Stimulated activated CD4-positive, alpha-beta T cell treated with anti-CD3 and anti-CD28 coated beads, Interleukin-12 subunit alpha, Interleukin-12 subunit beta, amount 100 ng/mL, for 48 hours (primary cell): ENCODE measurements around the gene ZSCAN25.
"Not testable (repeated sequence)": the region's sequence is repeated elsewhere in the genome, so short reads cannot be mapped to it uniquely, and the experiment has no call there.

ENCODE experiments used
- DNase-seq, 3 donors: peaks; one replicate each; pipeline ENCODE4 v3.0.0-alpha.2; 2020; ENCODE audit warnings: low read depth in 2 of 3, low spot score in 1 of 3

Gene ZSCAN25

DNA sequence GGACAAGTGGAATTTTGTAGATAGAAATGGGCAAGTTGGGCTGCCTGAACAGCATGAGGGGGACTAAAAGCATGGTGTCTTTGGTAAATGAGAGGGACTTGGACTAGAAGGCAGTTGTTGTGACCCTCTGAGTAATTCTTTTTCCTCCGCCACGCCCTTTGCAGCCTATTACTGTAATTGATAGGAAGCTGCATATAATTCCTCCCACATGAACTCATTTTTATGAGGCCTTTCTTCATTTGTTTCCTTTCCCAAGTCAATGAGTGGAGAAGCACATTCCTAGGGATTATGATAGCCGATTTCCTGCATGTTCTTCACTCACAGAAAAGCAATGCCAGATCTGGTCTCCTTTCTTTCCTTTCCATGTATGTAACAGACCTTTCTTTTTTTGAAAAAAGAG, 27.7 kb downstream of the ZSCAN25 start:
- DNase-seq = no peak

DNA sequence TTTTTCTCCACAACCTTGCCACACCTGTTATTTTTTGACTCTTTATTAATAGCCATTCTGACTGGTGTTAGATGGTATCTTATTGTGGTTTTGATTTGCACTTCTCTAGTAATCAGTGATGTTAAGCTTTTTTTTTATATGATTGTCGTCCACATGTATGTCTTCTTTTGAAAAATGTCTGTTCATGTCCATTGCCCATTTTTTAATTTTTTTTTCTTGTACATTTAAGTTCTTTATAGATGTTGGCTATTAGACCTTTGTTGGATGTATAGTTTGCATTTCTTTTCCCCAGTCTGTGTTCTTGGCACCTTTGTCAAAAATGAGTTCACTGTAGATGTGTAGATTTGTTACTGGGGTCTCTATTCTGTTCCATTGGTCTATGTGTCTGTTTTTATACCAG, 28.8 kb downstream of the ZSCAN25 start:
- DNase-seq = no peak

DNA sequence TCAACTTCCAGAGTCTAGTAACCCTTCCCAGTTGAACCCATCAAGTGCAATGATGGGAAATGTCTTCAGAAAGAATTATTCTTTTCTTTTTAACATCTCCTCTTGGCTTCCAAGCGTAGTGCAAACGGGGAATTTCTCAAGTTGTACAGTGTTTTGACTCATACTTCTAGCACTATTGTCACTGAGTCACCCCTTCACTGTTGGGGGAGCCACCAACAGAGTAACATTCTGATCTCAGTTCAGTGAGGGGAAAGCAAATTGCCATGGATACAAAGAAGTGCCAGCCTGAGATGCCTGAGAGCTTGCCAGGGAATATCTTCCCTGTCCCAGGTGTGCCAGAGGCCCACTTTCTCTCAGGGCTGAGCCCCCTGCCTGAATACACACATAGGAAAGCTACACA, 32.1 kb downstream of the ZSCAN25 start:
- DNase-seq = no peak

DNA sequence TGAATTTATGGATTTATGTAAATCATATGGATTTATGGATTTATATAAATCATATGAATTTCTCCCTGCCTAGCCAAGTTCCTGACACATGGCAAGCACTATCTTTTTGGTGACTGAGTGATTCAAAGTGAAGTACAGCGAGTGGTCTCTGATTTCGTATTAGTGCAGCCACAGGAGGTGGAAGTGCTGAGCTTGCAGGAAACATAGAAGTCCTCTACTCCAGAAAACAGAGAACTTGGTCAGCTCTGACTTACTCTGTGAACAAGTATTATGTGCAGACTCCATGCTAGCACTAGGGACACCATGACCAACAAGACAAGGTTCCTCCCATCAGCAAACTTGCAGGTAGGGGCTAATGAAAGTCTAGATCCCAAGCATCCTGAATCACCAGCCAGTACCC, 34.5 kb downstream of the ZSCAN25 start:
- no peak for DNase-seq

DNA sequence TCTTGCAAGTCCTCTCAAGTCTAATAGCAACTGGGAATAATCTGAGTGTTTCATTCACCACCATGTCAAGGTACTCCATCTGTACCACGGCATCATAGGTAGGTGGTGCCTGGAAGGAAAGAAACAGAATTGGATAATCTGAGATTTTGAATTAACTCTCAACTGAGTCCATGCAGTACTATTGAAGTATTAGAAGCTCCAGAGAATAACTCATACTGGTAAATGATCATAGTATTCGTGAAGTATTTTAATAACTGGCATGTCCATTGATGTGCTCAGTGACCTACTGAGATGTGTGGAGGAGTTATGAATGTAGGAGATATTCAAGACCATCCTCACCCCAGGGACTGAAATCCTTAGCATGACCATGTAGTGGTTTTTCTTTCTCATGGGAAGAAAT, 35.9 kb downstream of the ZSCAN25 start:
- no peak for DNase-seq

GRCh38 chr7:99653269-99653668, 36.5 kb downstream of the ZSCAN25 start:
- DNase-seq = not testable (repeated sequence)

GRCh38 chr7:99653754-99654153, 37.0 kb downstream of the ZSCAN25 start:
- no peak for DNase-seq

DNA sequence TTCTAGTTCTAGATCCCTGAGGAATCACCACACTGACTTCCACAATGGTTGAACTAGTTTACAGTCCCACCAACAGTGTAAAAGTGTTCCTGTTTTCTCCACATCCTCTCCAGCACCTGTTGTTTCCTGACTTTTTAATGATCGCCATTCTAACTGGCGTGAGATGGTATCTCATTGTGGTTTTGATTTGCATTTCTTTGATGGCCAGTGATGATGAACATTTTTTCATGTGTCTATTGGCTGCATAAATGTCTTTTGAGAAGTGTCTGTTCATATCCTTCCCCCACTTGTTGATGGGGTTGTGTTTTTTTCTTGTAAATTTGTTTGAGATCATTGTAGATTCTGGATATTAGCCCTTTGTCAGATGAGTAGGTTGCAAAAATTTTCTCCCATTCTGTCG, 37.9 kb downstream of the ZSCAN25 start:
- DNase-seq = not testable (repeated sequence)

DNA sequence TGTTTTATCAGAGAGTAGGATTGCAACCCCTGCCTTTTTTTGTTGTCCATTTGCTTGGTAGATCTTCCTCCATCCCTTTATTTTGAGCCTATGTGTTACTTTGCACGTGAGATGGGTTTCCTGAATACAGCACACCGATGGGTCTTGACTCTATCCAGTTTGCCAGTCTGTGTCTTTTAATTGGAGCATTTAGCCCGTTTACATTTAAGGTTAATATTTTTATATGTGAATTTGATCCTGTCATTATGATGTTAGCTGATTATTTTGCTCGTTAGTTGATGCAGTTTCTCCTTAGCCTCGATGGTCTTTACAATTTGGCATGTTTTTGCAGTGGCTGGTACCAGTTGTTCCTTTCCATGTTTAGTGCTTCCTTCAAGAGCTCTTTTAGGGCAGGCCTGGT, 41.1 kb downstream of the ZSCAN25 start:
- not testable (repeated sequence) for DNase-seq

DNA sequence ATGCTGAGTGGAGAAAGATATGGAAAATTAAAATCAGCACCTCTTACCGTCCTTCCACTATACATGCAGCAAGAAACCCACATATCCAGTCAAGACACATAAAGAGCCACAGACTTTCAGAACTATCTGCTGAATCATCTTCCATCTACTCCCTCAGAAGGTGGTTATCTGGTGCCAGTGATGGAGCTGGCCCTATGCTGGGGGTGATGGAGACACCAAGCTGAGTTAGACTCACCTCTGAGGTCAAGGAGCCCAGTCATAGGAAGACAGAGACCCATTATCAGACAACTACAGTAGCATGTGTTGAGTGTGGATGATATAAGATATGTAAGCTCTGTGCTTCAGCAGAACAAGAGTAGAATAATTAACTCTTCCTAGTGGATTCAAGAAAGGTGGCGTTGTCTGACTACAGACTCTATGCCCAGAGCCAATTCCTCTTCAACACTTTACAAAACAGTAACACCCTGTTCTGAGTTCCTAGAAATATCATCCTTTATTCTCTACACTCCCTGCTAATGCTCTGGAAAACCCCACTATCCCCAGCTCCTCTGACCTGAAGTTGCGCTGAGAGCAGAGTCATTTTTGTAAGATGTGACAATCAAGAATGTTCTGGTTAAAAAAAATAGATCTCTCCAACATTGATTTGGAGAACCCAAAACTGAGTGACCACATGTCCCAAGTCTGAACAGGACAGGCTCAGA, 48.7 kb downstream of the ZSCAN25 start:
- no peak for DNase-seq

DNA sequence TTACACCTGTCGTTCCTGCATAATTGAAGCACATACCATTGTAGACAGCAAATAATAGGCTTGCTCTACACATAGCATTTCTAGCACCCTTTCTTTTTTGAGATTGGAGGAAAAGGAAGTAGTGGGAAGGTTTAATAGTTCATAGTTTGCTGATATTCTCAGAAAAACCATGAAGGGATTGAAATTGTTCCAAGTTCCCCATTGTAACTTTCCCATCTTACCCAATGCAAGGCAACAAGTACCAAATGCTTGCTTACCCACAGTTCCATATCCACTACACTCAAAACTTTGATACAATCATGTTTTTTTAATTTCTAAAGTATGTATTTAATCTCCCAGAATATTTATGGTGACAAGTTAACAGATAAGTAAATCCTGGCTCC, 49.3 kb downstream of the ZSCAN25 start:
- DNase-seq = no peak

DNA sequence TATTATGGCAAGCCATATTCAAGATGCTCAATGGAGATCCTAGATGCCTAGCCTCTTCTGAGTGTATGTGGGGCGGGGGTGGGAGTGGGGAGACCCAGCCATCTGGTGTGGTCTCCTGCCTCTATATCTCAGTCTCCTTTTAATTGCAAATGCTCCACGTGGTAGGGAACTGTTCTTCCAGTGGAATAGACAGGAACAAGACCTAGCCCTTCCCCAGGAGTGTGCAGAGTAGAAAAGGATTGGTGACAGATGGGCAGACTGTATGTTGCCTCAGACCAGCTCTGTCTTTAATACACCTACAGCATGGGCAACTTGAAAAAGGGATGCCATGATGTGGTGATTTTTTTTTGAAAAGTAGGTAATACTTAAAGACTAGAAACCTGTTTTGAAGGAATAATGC, 50.4 kb downstream of the ZSCAN25 start:
- DNase-seq = no peak

- DNase-seq = no peak
These were observed 51.8 kb downstream of the ZSCAN25 start for GRCh38 chr7:99668541-99668940.

DNA sequence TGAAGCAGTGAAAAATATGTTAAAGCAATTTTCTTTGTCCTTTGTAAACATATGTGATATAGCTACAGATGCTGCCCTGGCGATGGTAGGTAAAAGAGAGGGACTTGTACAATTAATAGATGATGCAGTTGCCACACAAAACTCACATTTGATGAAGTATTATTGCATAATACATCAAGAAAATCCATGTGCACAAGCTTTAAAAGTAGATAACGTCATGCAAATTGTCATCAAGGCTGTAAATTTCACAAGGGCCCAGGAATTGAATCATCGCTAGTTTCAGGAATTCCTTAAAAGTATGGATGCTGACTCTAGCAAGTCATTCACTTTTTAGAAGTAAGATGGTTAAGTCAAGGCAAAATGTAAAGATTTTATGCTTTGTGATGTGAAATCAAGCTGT, 53.0 kb downstream of the ZSCAN25 start:
- DNase-seq = no peak

DNA sequence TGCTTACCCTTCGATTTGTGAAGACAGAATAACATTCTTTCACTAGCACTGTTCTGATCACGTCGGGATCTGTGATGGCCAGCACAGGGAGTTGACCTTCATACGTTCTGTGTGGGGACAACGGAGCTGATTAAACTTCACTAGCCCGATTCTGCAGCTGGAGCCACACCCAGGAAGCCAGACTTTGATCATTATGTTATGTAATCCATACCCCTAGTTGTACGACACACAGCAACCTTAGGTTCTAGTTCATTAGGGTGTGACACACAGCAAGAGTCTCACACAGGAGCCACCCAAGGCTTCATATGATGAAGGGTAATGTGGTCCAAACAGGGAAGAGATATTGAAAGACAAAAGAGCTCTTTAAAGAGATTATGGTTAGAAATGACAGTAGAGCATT, 55.8 kb downstream of the ZSCAN25 start:
- DNase-seq = no peak

GRCh38 chr7:99674995-99675742, 58.4 kb downstream of the ZSCAN25 start:
- peak in 1 of 3 donors; percentile 5 for DNase-seq

DNA sequence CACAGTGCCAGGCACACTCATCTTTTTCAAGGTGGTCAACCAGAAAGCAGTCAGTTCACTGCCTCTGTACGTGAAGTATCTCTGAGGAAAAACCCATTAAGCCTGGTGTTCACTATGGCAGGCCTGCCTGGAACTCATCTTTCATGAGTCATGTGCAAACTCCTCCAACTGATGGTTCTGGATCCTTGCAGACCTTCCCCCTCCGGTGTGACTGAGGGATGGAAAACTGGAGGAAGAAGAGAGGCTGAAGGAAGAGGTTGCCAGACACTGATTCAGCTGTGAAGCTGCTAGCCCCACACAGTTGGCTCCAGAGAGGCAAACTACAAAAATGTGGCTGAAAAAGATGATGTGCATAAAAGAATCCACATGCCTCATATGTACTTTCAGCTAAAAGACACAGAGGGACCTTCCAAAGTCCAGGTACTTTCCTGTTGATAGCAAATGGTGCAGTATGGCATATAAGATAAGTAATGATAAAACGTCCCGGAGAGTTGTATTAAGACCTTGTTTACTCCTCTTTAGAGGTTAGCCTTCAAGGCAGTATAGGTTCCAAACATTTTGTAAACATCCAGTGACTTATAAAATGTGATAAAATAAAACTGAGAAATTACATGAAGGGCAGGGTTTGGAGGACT, 60.4 kb downstream of the ZSCAN25 start:
- no peak for DNase-seq

DNA sequence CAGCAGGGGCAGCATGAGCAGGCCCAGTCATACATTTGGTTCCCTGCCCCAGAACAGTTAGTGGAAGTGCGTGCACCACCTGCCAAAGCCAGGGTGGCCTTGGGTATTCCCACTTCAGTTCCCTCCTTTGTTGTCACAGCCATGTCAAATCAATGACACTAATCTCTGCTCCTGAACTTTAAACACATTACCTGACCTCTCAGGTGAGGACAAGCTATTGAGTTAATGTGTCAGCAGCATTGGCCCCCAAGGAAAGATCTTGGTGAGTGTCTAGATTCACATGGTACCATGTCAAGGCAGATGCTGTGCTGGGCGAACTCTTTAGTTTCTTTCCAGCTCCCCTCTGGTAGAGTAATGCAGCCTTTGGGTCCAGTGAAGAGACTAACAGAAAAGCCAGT, 60.9 kb downstream of the ZSCAN25 start:
- no peak for DNase-seq

DNA sequence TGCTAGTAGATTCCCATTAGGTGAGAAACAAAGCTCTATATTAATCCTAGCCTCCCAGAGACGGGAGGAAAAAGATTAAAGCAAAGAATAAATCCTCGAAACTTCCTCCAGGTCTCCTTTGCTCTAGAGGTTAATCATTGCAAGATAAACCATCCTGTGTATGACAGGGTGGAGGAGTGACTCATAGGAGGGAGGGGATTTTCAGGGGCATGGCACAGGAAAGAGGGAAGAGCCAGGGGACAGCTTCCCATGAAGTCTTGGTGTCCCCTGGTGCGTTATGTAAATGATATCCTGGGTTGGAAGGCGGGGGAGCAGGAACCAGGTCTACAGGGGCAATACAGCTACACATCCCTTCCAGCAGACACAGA, 62.3 kb downstream of the ZSCAN25 start:
- DNase-seq = no peak

GRCh38 chr7:99679400-99680191, 62.9 kb downstream of the ZSCAN25 start, which contains the start of gene CYP3A5:
TSS of gene CYP3A5 (minus strand) at chr7:99679996. CDS start at chr7:99679896, 100 bp downstream.
- DNase-seq = no peak
